ENCODE data around the gene CYP2A7. TPM values are rescaled to one million over a fixed set of nuclear protein-coding genes. Genes with fewer than 3 reads are reported as not detected.
A peak's percentile ranks its signal among the peaks of the same experiment; 100 is the strongest.
"Not testable (repeated sequence)": the region's sequence is repeated elsewhere in the genome, so short reads cannot be mapped to it uniquely, and the experiment has no call there.

Gene CYP2A7
- total RNA-seq, 2 experiments from 2014 or later, result not detected

- DNase-seq; intact Hi-C loops (cut with micrococcal nuclease); H3K9me3 Mint-ChIP-seq; H3K4me3 Mint-ChIP-seq; H3K27ac Mint-ChIP-seq; H3K36me3 Mint-ChIP-seq (ENCODE audit: low read depth); CTCF ChIA-PET: not testable (repeated sequence)
- peaks cover 21% of the 10 kb centered on the region for H3K27me3 Mint-ChIP-seq (ENCODE audit: low read depth)
- peaks cover 14% of the 10 kb centered on the region for H3K4me1 Mint-ChIP-seq (ENCODE audit: low read depth)
Observed at GRCh38 chr19:40852467-40853152, 29.4 kb downstream of the CYP2A7 start.

DNA sequence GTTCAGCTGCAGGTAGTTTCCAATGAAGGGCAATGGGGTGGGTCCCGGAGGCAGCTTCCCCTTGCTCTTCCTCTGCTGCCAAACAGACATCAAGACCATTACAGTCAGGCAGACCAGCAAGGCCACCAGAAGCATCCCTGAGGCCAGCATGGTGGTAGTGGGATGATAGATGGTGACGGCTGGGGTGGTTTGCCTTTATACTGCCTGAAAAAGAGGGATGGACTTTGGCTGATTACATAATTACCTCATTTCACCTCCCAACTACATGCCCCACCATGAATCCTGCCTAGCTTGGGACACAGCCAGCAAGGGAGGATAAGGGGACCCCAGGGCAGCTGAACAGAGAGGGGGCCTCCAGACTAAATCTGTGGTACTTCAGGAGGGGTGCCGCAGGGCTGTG is 31.8 kb downstream of the CYP2A7 start, which contains the start of gene CYP2A6:
Gene CYP2A6, minus strand, starts transcription at position 171 of the 400 bp plus-strand sequence. Its CDS starts 21 bp downstream, at position 150.
- H3K4me3 Mint-ChIP-seq; H3K9me3 Mint-ChIP-seq; H3K36me3 Mint-ChIP-seq (ENCODE audit: low read depth); DNase-seq; intact Hi-C loops (cut with micrococcal nuclease); H3K27ac Mint-ChIP-seq: not testable (repeated sequence)
- Mint-ChIP-seq H3K4me1 (ENCODE audit: low read depth) (peaks cover 14% of the 10 kb centered on the region), H3K27me3 (ENCODE audit: low read depth) (peaks cover 24% of the 10 kb centered on the region)
- CTCF ChIA-PET, result interaction anchor here (1.1 kb wide), 1 partner anchor 58 kb away, joined by 3 read pairs; no protein-coding TSS in a partner anchor

- H3K36me3 Mint-ChIP-seq (ENCODE audit: low read depth); H3K9me3 Mint-ChIP-seq; H3K4me3 Mint-ChIP-seq; H3K27ac Mint-ChIP-seq; intact Hi-C loops (cut with micrococcal nuclease); CTCF ChIA-PET; DNase-seq: not testable (repeated sequence)
- Mint-ChIP-seq H3K27me3 (ENCODE audit: low read depth) (peaks cover 24% of the 10 kb centered on the region), H3K4me1 (ENCODE audit: low read depth) (peaks cover 25% of the 10 kb centered on the region)
Observed at GRCh38 chr19:40846722-40847121, 35.3 kb downstream of the CYP2A7 start.

DNA sequence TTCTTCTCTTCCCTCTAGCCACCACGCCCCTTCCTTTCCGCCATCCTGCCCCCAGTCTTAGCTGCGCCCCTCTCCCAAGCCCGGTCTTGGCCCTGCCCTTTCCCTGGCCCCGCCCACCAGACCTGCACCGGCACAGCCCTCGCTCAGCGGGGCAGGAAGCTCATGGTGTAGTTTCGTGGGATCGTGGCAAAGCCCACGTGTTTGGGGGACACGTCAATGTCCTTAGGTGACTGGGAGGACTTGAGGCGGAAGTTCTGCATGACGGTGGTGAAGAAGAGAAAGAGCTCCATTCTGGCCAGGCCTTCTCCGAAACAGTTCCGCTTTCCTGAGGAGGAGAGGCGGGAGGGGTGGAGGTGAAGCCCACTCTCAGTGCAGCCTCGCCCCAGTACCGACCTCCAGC is 38.4 kb downstream of the CYP2A7 start:
- intact Hi-C loops (cut with micrococcal nuclease), result loop anchor here (2.0 kb wide), 1 partner anchor 31 kb away; no protein-coding TSS in a partner anchor
- DNase-seq, result peak; percentile 85
- peaks cover 11% of the 10 kb centered on the region for H3K27me3 Mint-ChIP-seq (ENCODE audit: low read depth)
- H3K27ac Mint-ChIP-seq, result peak overlapping the region; percentile 57
- H3K36me3 Mint-ChIP-seq (ENCODE audit: low read depth); CTCF ChIA-PET; H3K9me3 Mint-ChIP-seq: not testable (repeated sequence)
- peak overlapping the region; percentile 57 for H3K4me3 Mint-ChIP-seq
- peaks cover 20% of the 10 kb centered on the region for H3K4me1 Mint-ChIP-seq (ENCODE audit: low read depth)

GRCh38 chr19:40842997-40843652 is 38.9 kb downstream of the CYP2A7 start:
- CTCF ChIA-PET; DNase-seq; H3K36me3 Mint-ChIP-seq (ENCODE audit: low read depth); H3K27me3 Mint-ChIP-seq (ENCODE audit: low read depth); intact Hi-C loops (cut with micrococcal nuclease); H3K9me3 Mint-ChIP-seq: not testable (repeated sequence)
- Mint-ChIP-seq H3K4me1 (ENCODE audit: low read depth) (peaks cover 16% of the 10 kb centered on the region), H3K4me3 (peak overlapping the region; percentile 57), H3K27ac (peak overlapping the region; percentile 57)

DNA sequence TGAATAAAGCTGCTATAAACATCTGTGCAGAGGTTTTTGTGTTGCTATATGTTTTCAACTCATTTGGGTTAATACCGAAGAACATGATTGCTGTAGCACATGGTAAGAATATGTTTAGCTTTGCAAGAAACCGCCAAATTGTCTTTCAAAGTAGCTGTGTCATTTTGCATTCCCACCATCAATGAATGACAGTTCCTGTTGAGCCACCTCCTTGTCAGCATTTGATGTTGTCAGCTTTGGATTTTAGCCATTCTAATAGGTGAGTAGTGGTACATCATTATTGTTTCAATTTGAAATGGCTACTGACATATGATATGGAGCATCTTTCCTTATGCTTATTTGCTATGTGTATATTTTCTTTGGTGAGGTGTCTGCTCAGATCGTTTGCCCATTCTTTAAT is 40.0 kb downstream of the CYP2A7 start:
- H3K36me3 Mint-ChIP-seq (ENCODE audit: low read depth); H3K9me3 Mint-ChIP-seq; intact Hi-C loops (cut with micrococcal nuclease); H3K27me3 Mint-ChIP-seq (ENCODE audit: low read depth); H3K4me3 Mint-ChIP-seq; DNase-seq; CTCF ChIA-PET; H3K27ac Mint-ChIP-seq: not testable (repeated sequence)
- H3K4me1 Mint-ChIP-seq (ENCODE audit: low read depth), result peaks cover 11% of the 10 kb centered on the region

- H3K4me3 Mint-ChIP-seq; H3K27ac Mint-ChIP-seq; H3K9me3 Mint-ChIP-seq; DNase-seq; H3K27me3 Mint-ChIP-seq (ENCODE audit: low read depth); CTCF ChIA-PET; H3K4me1 Mint-ChIP-seq (ENCODE audit: low read depth); H3K36me3 Mint-ChIP-seq (ENCODE audit: low read depth): not testable (repeated sequence)
- intact Hi-C loops (cut with micrococcal nuclease), result loop anchor here (2.0 kb wide), 1 partner anchor 34 kb away; no protein-coding TSS in a partner anchor
Observed at GRCh38 chr19:40838477-40838876, 43.6 kb downstream of the CYP2A7 start.

- DNase-seq, result no peak
- H3K9me3 Mint-ChIP-seq, result no peaks in the 10 kb centered on the region
- H3K36me3 Mint-ChIP-seq (ENCODE audit: low read depth), result no peaks in the 10 kb centered on the region
- no peak overlapping the region for H3K27ac Mint-ChIP-seq
- CTCF ChIA-PET, result interaction anchor here (0.7 kb wide), 1 partner anchor 411 kb away, joined by 4 read pairs; no protein-coding TSS in a partner anchor
- H3K4me3 Mint-ChIP-seq, result no peak overlapping the region
- intact Hi-C loops (cut with micrococcal nuclease), result no loop called here
- peaks cover 13% of the 10 kb centered on the region for H3K4me1 Mint-ChIP-seq (ENCODE audit: low read depth)
- no peaks in the 10 kb centered on the region for H3K27me3 Mint-ChIP-seq (ENCODE audit: low read depth)
Observed at GRCh38 chr19:40836754-40837429, 45.1 kb downstream of the CYP2A7 start.

DNA sequence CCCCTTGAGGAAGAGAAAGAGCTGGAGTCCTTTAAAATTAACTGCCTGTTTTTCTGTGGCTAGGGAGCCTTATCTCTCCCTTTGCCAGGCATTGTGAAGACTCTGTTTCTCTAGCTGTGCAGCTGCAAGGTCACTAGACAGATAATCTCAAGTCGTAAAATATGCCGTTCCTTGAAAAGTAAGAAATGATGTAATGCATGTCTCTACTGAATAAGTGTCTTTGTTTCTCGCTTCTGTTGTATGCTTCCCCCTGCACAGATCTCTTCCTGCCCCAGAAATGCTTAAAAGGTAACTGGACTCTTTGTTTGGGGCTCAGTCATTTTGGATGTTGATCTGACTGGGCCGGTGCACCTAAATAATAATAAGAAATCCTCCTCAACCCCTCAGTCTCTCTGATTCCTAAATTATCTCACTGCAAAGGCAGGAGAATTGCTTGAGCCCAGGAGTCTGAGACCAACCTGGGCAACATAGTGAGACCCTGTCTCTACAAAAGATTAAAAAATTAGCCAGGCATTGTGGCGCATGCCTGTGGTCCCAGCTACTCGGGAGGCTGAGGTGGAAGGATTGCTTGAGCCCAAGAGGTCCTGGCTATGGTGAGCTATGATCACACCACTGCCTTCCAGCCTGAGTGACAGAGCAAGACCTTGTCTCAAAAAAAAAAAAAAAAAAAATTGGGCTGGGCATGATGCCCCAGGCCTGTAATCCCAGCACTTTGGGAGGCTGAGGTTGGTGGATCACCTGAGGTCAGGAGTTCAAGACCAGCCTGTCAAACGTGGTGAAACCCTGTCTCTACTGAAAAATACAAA is 48.1 kb downstream of the CYP2A7 start:
- CTCF ChIA-PET, result interaction anchor here (0.9 kb wide), 1 partner anchor 74 kb away, joined by 3 read pairs; no protein-coding TSS in a partner anchor
- H3K27ac Mint-ChIP-seq; H3K9me3 Mint-ChIP-seq; H3K27me3 Mint-ChIP-seq (ENCODE audit: low read depth); H3K36me3 Mint-ChIP-seq (ENCODE audit: low read depth); DNase-seq; intact Hi-C loops (cut with micrococcal nuclease): not testable (repeated sequence)
- Mint-ChIP-seq H3K4me3 (peak overlapping the region; percentile 41), H3K4me1 (ENCODE audit: low read depth) (peaks cover 13% of the 10 kb centered on the region)

DNA sequence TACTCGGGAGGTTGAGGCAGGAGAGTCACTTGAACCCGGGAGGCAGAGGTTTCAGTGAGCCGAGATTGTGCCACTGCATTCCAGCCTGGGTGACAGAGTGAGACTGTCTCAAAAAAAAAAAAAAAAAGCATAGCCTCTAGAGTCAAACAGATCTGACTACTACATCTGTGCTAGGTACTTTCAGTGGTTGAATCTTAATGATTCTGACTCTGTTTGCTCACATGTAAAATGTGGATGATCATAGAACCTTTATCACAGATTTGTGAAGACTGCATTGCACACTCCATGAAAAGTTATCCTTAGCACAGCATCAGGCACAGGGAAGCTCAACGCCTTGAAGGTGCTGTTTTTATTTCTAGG is 49.6 kb downstream of the CYP2A7 start:
- H3K27me3 Mint-ChIP-seq (ENCODE audit: low read depth), result not testable (repeated sequence)
- CTCF ChIA-PET, result interaction anchor here (0.9 to 1.3 kb wide), 2 partner anchors 13 to 26 kb away, joined by 4 to 5 read pairs; no protein-coding TSS in a partner anchor

GRCh38 chr19:40831502-40832430 is 50.3 kb downstream of the CYP2A7 start:
- H3K9me3 Mint-ChIP-seq, result no peaks in the 10 kb centered on the region
- no peaks in the 10 kb centered on the region for H3K27me3 Mint-ChIP-seq (ENCODE audit: low read depth)
- H3K4me1 Mint-ChIP-seq (ENCODE audit: low read depth), result peaks cover 19% of the 10 kb centered on the region
- no peak overlapping the region for H3K27ac Mint-ChIP-seq
- H3K36me3 Mint-ChIP-seq (ENCODE audit: low read depth), result no peaks in the 10 kb centered on the region
- DNase-seq, result no peak
- no peak overlapping the region for H3K4me3 Mint-ChIP-seq
- CTCF ChIA-PET, result interaction anchor here (0.9 to 1.3 kb wide), 2 partner anchors 12 to 25 kb away, joined by 4 to 5 read pairs; no protein-coding TSS in a partner anchor
- intact Hi-C loops (cut with micrococcal nuclease), result no loop called here

More for the DNA sequence above, 49.6 kb downstream of the CYP2A7 start:
- intact Hi-C loops (cut with micrococcal nuclease); H3K9me3 Mint-ChIP-seq; H3K27ac Mint-ChIP-seq; DNase-seq; H3K36me3 Mint-ChIP-seq (ENCODE audit: low read depth); H3K4me3 Mint-ChIP-seq: not testable (repeated sequence)
- H3K4me1 Mint-ChIP-seq (ENCODE audit: low read depth), result peaks cover 13% of the 10 kb centered on the region

Measured in activated naive CD4-positive, alpha-beta T cell treated with anti-CD3 and anti-CD28 coated beads for 36 hours (primary cell).